ENCODE data around the gene TTC34. TPM values are rescaled to one million over a fixed set of nuclear protein-coding genes. Genes with fewer than 3 reads are reported as not detected.

TTC34 gene
- total and polyA plus RNA-seq, 2 donors (not counting 1 experiment from before 2014, with no cell fraction given), result 0.05 to 0.17 TPM

- Histone ChIP-seq H4K20me1 (ENCODE audit: control insufficient read depth, extremely low read depth, insufficient read depth, low read length) (no peaks in the 10 kb centered on the region), H3K9me3 (ENCODE audit: control insufficient read depth, insufficient read depth, low read depth, low read length) (no peaks in the 10 kb centered on the region), H3K79me2 (ENCODE audit: control insufficient read depth, insufficient read depth, low read length) (no peaks in the 10 kb centered on the region), H3K27ac (ENCODE audit: insufficient read depth, low read length) (no peak overlapping the region), H3K27me3 (ENCODE audit: control insufficient read depth, insufficient read depth, low read length) (no peaks in the 10 kb centered on the region), H3K4me3 (replicated peaks in 1 of 4; ENCODE audit: control extremely low read depth in 1 of 4, insufficient read depth in 1 of 4, low read depth in 3 of 4, low read length in 4 of 4) (no peak overlapping the region), H3K9ac (ENCODE audit: insufficient read depth, low read length) (no peak overlapping the region), H3K4me1 (ENCODE audit: control insufficient read depth, extremely low read depth, insufficient read depth, low read length) (peaks cover 8% of the 10 kb centered on the region), H2AFZ (ENCODE audit: low read length) (no peak overlapping the region), H3K36me3 (ENCODE audit: control insufficient read depth, insufficient read depth, low read length) (no peaks in the 10 kb centered on the region), H3K4me2 (ENCODE audit: extremely low read depth, insufficient read depth, low read length) (no peak overlapping the region)
- TF ChIP-seq CTCF (conservative IDR thresholded peaks at IDR 0.05 in 1 of 2, IDR thresholded peaks at IDR 0.05 in 1 of 2; ENCODE audit: low read depth in 1 of 2, low read length in 2 of 2), result no peak
- no peak for TF ChIP-seq EZH2 (IDR thresholded peaks at IDR 0.05; ENCODE audit: low read length, missing control alignments)
- DNase-seq (ENCODE audit: low read depth in 2 of 2), result no peak
Observed at GRCh38 chr1:2591581-2592261, 209.8 kb downstream of the TTC34 start.

GRCh38 chr1:2591233-2591580 is 210.3 kb downstream of the TTC34 start:
- H3K27ac ChIP-seq (ENCODE audit: insufficient read depth, low read length), result no peak overlapping the region
- no peak for DNase-seq (ENCODE audit: low read depth in 2 of 2)
- no peaks in the 10 kb centered on the region for H3K9me3 ChIP-seq (ENCODE audit: control insufficient read depth, insufficient read depth, low read depth, low read length)
- no peaks in the 10 kb centered on the region for H4K20me1 ChIP-seq (ENCODE audit: control insufficient read depth, extremely low read depth, insufficient read depth, low read length)
- H3K79me2 ChIP-seq (ENCODE audit: control insufficient read depth, insufficient read depth, low read length), result no peaks in the 10 kb centered on the region
- no peak overlapping the region for H3K4me3 ChIP-seq (replicated peaks in 1 of 4; ENCODE audit: control extremely low read depth in 1 of 4, insufficient read depth in 1 of 4, low read depth in 3 of 4, low read length in 4 of 4)
- no peaks in the 10 kb centered on the region for H3K36me3 ChIP-seq (ENCODE audit: control insufficient read depth, insufficient read depth, low read length)
- TF ChIP-seq CTCF (conservative IDR thresholded peaks at IDR 0.05 in 1 of 2, IDR thresholded peaks at IDR 0.05 in 1 of 2; ENCODE audit: low read depth in 1 of 2, low read length in 2 of 2) (no peak), EZH2 (IDR thresholded peaks at IDR 0.05; ENCODE audit: low read length, missing control alignments) (no peak)
- H3K9ac ChIP-seq (ENCODE audit: insufficient read depth, low read length), result no peak overlapping the region
- H3K27me3 ChIP-seq (ENCODE audit: control insufficient read depth, insufficient read depth, low read length), result no peaks in the 10 kb centered on the region
- H3K4me1 ChIP-seq (ENCODE audit: control insufficient read depth, extremely low read depth, insufficient read depth, low read length), result peaks cover 8% of the 10 kb centered on the region
- no peak overlapping the region for H2AFZ ChIP-seq (ENCODE audit: low read length)
- H3K4me2 ChIP-seq (ENCODE audit: extremely low read depth, insufficient read depth, low read length), result no peak overlapping the region

- no peaks in the 10 kb centered on the region for H3K9me3 ChIP-seq (ENCODE audit: control insufficient read depth, insufficient read depth, low read depth, low read length)
- no peaks in the 10 kb centered on the region for H3K79me2 ChIP-seq (ENCODE audit: control insufficient read depth, insufficient read depth, low read length)
- peaks cover 8% of the 10 kb centered on the region for H3K4me1 ChIP-seq (ENCODE audit: control insufficient read depth, extremely low read depth, insufficient read depth, low read length)
- H4K20me1 ChIP-seq (ENCODE audit: control insufficient read depth, extremely low read depth, insufficient read depth, low read length), result no peaks in the 10 kb centered on the region
- H3K4me2 ChIP-seq (ENCODE audit: extremely low read depth, insufficient read depth, low read length), result no peak overlapping the region
- H2AFZ ChIP-seq (ENCODE audit: low read length), result no peak overlapping the region
- TF ChIP-seq CTCF (conservative IDR thresholded peaks at IDR 0.05 in 1 of 2, IDR thresholded peaks at IDR 0.05 in 1 of 2; ENCODE audit: low read depth in 1 of 2, low read length in 2 of 2) (no peak), EZH2 (IDR thresholded peaks at IDR 0.05; ENCODE audit: low read length, missing control alignments) (no peak)
- no peaks in the 10 kb centered on the region for H3K27me3 ChIP-seq (ENCODE audit: control insufficient read depth, insufficient read depth, low read length)
- H3K4me3 ChIP-seq (replicated peaks in 1 of 4; ENCODE audit: control extremely low read depth in 1 of 4, insufficient read depth in 1 of 4, low read depth in 3 of 4, low read length in 4 of 4), result no peak overlapping the region
- no peak overlapping the region for H3K9ac ChIP-seq (ENCODE audit: insufficient read depth, low read length)
- DNase-seq (ENCODE audit: low read depth in 2 of 2), result no peak
- H3K36me3 ChIP-seq (ENCODE audit: control insufficient read depth, insufficient read depth, low read length), result no peaks in the 10 kb centered on the region
- H3K27ac ChIP-seq (ENCODE audit: insufficient read depth, low read length), result no peak overlapping the region
Observed at GRCh38 chr1:2590233-2591141, 211.0 kb downstream of the TTC34 start.

Data from fibroblast of lung (primary cell).